Left renal pelvis (tissue), 4 donors: ENCODE measurements around the gene TAF1B. TPM values are rescaled to one million over a fixed set of nuclear protein-coding genes. Genes with fewer than 3 reads are reported as not detected.

Experiments
- DNase-seq, 4 donors: peaks; one replicate each; pipeline ENCODE4 v3.0.0-alpha.2; 2013; ENCODE audit warnings: low read depth in 4 of 4, low spot score in 3 of 4
- polyA plus RNA-seq, 4 donors: library from polyadenylated mRNA; unstranded; fragments of 120-200 nt; gene quantifications; one replicate each; pipeline ENCODE4 v1.2.1, GENCODE V29; 2013; ENCODE audit not compliant: insufficient read length in 4 of 4

TAF1B gene
- polyA plus RNA-seq: 10 to 100 TPM; 21.8 to 31.4 (median 29.5) TPM

DNA sequence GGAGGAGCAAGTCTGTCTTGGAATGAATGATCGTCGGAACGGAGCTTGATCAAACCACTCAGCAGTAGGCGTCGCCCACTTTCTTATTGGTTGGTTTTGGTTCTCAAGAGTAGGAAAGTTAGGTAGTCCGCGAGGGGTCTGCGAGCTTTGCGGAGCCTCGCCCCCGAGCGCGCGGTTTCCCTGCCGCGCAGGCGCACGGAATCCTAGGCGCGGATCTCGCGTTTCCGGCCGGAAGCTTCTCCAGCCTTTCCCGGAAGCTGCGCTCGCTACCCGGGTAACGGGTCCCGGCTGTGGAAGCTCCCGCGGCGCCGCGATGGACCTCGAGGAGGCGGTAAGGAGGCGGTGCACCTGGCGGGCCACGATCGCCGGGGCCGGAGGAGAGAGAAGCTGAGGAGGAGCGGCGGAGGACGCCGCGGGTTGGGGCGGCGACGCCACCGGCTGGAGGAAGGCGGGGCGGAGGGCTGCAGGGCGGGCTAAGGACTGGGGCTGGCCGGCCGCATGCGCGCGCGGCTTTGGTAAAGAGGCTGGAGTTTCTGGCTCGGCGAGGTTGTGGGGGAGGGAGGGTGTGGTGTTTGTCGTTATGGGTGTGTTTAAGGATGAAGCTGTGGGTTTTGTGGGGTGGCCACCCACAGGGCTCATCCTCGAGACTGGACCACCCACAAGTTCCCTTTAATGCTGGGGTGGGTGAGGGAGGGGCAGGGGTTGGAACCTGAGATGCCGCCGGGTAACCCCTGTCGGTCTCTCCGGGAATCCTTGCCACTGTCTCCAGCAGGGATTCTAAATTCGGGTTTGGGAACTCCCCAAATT, at the start of gene TAF1B:
TSS of gene TAF1B (plus strand) at position 246 of the 807 bp plus-strand sequence. CDS start at position 314, 68 bp downstream.
- DNase-seq: peak; percentile 89 to 92 (median 89)

- no peak for DNase-seq
Measured at GRCh38 chr2:9793918-9794717, 49.2 kb upstream of the TAF1B start.

- no peak for DNase-seq
Measured at GRCh38 chr2:9795071-9795470, 48.2 kb upstream of the TAF1B start.

DNA sequence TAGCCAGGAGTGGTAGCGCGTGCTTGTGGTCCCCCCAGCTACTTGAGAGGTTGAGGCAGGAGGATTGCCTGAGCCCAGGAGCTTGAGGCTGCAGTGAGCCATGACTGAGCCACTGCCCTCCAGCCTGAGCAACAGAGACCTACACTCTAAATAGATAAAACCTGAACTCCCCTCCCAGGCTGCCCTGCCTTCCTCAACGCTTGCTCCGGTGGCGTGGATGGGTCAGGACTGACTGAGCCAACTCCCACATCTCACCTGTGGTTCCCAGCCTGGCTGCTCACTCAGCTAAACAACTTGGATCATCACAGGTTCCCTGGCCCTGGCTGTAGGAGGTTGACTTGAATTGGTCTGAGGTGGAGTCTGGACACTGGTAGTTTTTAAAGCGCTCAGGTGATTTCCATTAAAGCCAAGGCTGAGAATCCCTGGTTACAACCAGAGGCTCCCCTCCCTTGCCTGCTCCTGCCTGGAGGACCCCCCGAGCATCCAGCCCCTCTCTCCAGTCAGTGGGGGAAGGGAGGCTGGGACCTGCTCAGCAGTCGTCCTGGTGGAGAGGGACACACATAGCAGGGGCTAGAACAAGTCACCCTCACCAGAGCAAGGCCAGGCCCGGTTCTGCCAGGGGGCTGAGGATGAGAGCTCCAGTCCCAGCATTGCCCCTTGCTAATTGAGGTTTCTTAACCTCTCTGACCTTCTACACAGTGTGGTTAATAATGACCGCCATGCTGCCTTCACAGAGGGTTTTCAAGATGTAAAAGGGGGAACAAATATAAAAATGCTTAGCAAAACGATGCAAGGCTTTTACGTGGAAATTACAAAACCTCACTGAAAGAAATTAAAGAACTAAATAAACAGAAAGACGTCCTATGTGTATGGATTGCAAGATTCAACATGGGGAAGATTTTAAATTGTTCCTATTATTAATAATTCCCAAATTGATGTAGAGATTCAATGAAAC, 46.9 kb upstream of the TAF1B start:
- DNase-seq: no peak

GRCh38 chr2:9797086-9797485, 46.2 kb upstream of the TAF1B start:
- DNase-seq: no peak

DNA sequence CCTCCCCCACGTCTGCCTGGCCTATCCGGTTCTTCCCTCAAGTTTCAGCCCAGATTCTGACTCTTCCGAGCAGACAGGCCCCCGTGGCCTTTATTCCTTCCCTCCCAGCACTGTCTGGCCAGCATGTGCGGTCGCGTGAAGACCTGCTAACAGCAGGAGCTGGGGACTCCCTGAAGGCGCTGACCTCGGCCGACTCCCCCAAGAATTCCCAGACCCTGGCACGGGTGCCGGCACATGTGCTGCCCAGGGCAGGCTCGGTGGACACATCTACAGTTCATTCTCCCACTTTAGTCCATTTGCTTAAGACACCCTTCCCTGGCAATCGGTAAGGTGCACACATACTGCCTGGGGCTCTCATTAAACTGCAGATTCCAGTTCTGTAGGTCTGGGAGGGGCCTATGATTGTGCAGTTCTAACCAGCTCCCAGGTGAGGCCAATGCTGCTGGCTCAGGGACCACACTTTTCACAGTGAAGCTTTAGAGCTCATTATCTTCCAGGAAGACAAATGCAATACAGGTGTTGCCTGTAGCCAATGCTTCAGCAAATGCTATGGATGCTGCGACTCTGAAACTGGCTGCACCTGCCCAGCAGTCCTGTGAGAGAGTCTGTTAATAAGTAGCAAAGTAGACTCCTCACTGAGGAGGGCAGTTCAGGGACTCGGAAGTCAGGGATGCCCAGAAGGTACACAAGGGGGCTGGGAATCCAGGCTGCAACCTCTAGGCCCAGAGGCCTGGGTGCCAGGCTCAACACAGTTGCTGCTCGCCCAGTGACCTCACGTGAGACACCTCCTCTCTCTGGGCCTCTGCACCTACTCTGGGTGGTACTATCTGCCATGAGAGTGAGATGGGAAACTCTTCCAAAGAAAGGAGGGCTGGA, 45.4 kb upstream of the TAF1B start:
- DNase-seq: no peak

GRCh38 chr2:9799011-9799596, 44.2 kb upstream of the TAF1B start:
- no peak for DNase-seq

DNA sequence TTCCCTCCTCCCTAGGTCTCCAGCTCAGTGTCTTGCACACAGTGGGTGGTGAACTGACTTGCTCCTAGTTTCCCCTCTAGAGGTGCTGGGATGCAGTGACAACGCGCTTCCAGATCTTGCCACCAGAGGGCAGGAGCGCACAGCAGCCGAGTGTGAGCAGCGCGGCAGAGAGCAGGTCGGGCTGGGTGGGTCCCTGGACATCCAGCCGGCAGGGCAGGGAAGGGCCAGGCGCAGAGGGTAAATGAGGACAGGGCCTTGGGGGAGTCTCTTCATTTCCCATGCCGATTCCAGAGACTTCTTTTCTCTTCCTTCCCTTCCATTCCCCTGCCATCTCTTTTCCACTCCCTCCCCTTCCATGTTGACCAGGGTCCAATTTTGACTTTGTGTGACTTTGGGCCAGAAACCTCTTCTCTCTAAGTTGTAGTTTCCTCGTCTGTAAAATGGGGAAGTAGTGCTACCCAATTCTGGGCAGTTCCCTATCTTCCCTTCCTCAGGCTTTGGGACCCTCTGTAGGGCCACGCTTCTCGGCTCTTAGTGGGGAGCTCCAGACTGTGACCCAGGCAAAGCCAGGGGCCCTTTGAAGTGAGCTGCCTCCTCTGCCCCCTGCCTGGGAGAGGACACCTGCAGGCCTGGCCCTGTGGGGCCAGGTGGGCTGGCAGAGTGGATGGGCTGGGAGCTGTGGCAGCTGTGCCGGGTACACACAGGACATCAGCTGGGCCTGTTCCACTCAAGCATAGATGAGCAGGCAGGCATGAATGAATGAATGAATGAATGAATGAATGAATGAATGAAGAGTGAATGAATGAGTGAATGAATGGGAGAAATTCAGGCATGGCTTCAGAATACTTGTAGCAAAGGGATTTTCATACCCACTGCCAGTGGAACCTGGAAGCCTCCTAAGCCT, 43.3 kb upstream of the TAF1B start:
- DNase-seq: peak in 3 of 4 donors; percentile 59 to 63 (median 61)

DNA sequence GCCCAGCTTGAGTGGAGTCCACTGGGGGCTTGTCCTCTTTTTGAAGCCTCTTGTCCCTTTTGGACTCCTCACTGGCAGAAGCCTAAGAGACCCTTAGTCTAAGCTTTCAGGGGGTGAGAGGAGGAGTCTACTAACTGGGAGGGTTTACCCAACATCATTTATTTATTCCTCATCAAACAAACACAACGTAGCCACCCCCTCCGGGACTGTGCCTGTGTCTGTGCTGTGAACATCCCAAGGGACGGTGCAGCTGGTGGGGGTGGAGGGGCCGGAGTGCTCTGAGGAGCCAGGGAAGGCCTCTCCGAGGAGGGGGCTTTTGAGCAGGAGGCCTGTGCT, 42.7 kb upstream of the TAF1B start:
- no peak for DNase-seq

DNA sequence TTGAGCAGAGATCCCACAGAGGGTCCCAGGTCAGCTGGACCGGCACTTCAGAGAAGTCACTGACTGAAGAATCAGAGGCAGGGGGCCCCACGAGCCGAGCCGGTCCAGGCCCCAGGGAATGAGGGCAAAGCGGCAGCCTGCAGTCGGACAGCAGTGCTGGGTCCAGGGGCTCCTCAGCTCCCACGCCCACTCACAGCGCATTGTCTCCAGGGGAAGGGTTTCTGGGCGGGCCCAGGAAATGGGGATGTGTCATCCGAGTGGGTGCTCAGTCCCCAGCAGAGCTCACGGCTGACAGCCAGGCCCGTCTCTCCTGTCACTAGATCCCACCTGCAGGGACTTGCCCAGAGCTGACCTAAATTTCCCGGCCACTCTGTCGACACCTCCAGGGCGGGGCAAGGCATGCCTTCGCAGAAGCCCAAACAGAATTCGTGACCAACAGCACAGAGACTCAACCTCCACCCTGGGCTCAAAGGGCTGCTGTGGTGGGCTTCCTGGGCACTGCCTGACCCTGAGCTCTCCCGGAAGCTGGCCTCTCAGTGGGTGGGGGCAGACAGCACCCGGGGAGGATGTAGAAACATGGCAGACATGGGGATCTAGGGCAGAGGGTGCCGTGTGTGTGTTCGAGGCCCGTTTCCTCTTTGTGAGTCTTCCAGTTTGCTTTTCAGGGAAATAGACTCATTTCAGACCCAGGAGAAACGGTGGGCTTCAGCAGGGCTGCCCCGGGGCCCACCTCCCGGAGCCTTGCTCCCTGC, 42.1 kb upstream of the TAF1B start:
- DNase-seq: no peak

- DNase-seq: no peak
Measured at GRCh38 chr2:9802576-9802993, 40.7 kb upstream of the TAF1B start.

DNA sequence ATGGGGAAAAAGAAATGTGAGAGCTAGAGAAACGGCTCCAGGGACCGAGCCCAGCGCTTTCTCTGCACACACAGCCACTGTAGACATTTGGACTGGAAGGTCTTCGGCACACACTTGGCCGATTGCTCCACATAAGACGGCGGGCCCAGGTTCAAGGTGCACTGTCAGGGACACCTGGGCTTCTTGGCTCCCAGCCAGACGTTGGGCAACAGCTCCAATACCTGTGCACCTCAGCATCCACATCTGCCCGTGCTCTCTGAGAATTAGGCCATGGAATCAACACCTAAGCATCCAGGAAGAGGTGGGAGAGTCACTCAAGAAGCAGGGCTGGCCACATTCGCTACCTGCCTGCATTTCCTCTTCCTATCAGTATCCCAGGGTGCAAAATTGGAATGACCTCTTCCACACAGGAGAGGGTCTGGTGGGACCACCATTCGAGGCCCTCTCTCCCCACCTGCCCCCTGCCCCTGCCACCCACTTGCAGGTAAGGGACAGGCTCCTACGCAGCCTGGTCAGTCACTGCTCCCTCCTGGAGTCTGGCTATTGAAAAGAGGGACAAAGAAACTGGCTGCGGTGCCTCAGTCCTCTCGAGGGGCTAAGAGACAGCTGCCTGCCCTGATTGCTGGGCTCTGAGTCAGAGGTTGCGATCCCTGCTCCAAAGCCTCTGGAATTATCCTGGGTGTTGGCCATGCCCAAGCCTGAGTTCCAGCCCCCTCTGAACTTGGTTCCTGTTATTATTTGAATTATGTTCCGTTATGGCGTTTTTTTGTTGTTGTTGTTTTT, 40.1 kb upstream of the TAF1B start:
- no peak for DNase-seq

DNA sequence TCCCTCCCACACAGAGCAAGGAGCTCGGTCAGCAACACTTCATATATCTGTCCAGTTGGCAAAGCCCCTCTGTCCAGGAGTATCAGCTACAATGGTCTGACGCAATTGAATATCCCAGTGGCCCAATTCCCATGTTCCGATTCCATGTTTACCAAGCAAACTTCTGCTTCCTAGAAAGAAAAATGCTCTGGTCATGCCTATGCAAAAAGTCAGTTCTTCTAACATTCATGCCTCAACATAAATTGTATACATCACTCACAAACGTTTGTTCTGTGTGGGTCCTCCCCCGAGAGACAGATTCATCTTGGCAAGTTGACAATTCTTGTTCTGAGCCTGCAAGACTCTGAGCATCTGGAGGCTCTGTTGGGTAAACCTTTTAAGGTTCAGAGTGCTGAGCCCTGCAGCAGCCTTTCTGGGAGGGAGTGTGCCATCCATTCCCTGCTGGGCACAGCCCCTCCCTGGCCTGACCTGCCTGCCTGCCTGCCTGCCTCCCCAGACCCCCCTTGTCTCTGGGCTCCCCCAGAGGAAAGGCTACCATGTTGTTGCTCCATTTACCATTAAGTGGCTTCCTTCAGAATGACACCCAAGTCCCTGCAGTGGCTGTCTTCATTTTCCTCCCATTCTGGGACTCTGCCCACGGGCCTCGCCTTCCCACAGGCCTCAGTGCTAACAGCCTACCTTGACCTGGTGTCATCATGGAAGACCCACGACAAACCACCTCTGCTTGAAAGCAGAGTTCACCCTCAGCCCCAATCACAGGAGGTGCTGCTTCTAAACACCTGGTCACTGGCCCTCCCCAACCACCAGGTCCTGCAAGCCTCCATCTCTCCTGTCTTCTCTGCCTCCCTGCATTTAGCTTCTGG, 37.6 kb upstream of the TAF1B start:
- DNase-seq: no peak

GRCh38 chr2:9806298-9806610, 37.0 kb upstream of the TAF1B start:
- no peak for DNase-seq

- no peak for DNase-seq
Measured at GRCh38 chr2:9806656-9807055, 36.6 kb upstream of the TAF1B start.

DNA sequence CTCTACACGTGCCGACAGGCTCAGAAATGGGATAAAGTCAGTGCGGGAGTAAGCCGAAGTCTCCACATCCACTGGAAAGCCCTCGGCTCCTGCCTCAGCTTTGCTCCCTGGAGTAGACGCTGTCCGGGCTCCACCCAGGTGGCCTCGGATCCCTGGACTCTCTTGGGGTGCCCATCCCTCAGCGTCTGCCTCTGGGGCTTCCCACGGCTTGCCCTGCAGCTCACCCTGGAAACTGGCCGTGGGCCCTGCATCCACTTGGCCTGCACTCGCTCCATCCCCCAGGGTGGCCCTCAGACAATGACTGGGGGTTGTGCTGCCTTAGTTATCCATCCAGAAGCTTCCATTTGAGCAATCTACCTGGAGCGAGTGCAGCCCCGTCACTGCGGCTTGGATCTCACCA, 36.2 kb upstream of the TAF1B start:
- DNase-seq: no peak
